Measurements from ENCODE around the gene PIGA. TPM values are rescaled to one million over a fixed set of nuclear protein-coding genes. Genes with fewer than 3 reads are reported as not detected.
"Not testable (repeated sequence)": the region's sequence is repeated elsewhere in the genome, so short reads cannot be mapped to it uniquely, and the experiment has no call there.

Gene PIGA
- total and polyA plus RNA-seq, 4 donors = 11.7 to 72.8 (median 18.8) TPM

- no peak for DNase-seq
- Histone ChIP-seq H3K4me3 (no peak within 1 kb of the TSS), H3K27me3 (ENCODE audit: control insufficient read depth in 3 of 3, insufficient read depth in 3 of 3, low read length in 2 of 3) (peaks cover 0 to 23% (median 11%) of the 10 kb centered on the region in 3 donors), H3K27ac (ENCODE audit: low read depth in 1 of 2, low read length in 1 of 2) (peak within 1 kb of the TSS in 1 of 2 donors; percentile 45), H3K4me1 (ENCODE audit: control insufficient read depth in 5 of 5, insufficient read depth in 5 of 5, low read length in 5 of 5) (peaks cover 0 to 7% (median 0%) of the 10 kb centered on the region in 5 donors), H3K36me3 (ENCODE audit: control insufficient read depth in 4 of 4, insufficient read depth in 4 of 4, low read length in 4 of 4) (no peaks in the 10 kb centered on the region), H3K9ac (ENCODE audit: insufficient read depth in 1 of 2, low read length in 2 of 2) (no peak within 1 kb of the TSS), H3K9me3 (ENCODE audit: control insufficient read depth in 4 of 4, insufficient read depth in 3 of 4, low read length in 3 of 4) (no peaks in the 10 kb centered on the region)
- 70 to 88% methylated on average over 3 of the region's 3 CpGs for WGBS, 2 donors
- ATAC-seq (ENCODE audit: insufficient read depth, low FRiP score) = no peak
- TF ChIP-seq, protein P1, sequence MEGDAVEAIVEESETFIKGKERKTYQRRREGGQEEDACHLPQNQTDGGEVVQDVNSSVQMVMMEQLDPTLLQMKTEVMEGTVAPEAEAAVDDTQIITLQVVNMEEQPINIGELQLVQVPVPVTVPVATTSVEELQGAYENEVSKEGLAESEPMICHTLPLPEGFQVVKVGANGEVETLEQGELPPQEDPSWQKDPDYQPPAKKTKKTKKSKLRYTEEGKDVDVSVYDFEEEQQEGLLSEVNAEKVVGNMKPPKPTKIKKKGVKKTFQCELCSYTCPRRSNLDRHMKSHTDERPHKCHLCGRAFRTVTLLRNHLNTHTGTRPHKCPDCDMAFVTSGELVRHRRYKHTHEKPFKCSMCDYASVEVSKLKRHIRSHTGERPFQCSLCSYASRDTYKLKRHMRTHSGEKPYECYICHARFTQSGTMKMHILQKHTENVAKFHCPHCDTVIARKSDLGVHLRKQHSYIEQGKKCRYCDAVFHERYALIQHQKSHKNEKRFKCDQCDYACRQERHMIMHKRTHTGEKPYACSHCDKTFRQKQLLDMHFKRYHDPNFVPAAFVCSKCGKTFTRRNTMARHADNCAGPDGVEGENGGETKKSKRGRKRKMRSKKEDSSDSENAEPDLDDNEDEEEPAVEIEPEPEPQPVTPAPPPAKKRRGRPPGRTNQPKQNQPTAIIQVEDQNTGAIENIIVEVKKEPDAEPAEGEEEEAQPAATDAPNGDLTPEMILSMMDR (IDR thresholded peaks at IDR 0.05; ENCODE audit: control extremely low read depth, extremely low read depth) = no peak
Observed at GRCh38 chrX:15315509-15315908, 19.8 kb downstream of the PIGA start, which contains the start of gene ASB11. ASB11 (minus strand) TSS chrX:15315640; CDS start chrX:15315605, 35 bp downstream.

- DNase-seq (no peak), ATAC-seq (ENCODE audit: insufficient read depth, low FRiP score) (no peak)
- peaks cover 0 to 7% (median 0%) of the 10 kb centered on the region in 5 donors for H3K4me1 ChIP-seq (ENCODE audit: control insufficient read depth in 5 of 5, insufficient read depth in 5 of 5, low read length in 5 of 5)
- peak overlapping the region in 1 of 2 donors; percentile 45 for H3K27ac ChIP-seq (ENCODE audit: low read depth in 1 of 2, low read length in 1 of 2)
- no peaks in the 10 kb centered on the region for H3K9me3 ChIP-seq (ENCODE audit: control insufficient read depth in 4 of 4, insufficient read depth in 3 of 4, low read length in 3 of 4)
- TF ChIP-seq, protein P1 (IDR thresholded peaks at IDR 0.05; ENCODE audit: control extremely low read depth, extremely low read depth) = no peak
- peaks cover 0 to 20% (median 11%) of the 10 kb centered on the region in 3 donors for H3K27me3 ChIP-seq (ENCODE audit: control insufficient read depth in 3 of 3, insufficient read depth in 3 of 3, low read length in 2 of 3)
- WGBS, 2 donors = 42 to 75% methylated on average over 2 of the region's 2 CpGs
- H3K9ac ChIP-seq (ENCODE audit: insufficient read depth in 1 of 2, low read length in 2 of 2) = no peak overlapping the region
- H3K4me3 ChIP-seq = no peak overlapping the region
- no peaks in the 10 kb centered on the region for H3K36me3 ChIP-seq (ENCODE audit: control insufficient read depth in 4 of 4, insufficient read depth in 4 of 4, low read length in 4 of 4)
Observed at GRCh38 chrX:15314472-15314871, 20.9 kb downstream of the PIGA start.

- Histone ChIP-seq H3K36me3 (ENCODE audit: control insufficient read depth in 4 of 4, insufficient read depth in 4 of 4, low read length in 4 of 4) (no peaks in the 10 kb centered on the region), H3K9me3 (ENCODE audit: control insufficient read depth in 4 of 4, insufficient read depth in 3 of 4, low read length in 3 of 4) (peaks cover 0 to 2% (median 0%) of the 10 kb centered on the region in 4 donors), H3K27me3 (ENCODE audit: control insufficient read depth in 3 of 3, insufficient read depth in 3 of 3, low read length in 2 of 3) (peaks cover 0 to 23% (median 18%) of the 10 kb centered on the region in 3 donors), H3K4me1 (ENCODE audit: control insufficient read depth in 5 of 5, insufficient read depth in 5 of 5, low read length in 5 of 5) (peaks cover 0 to 7% (median 0%) of the 10 kb centered on the region in 5 donors), H3K9ac (ENCODE audit: insufficient read depth in 1 of 2, low read length in 2 of 2) (no peak overlapping the region), H3K27ac (ENCODE audit: low read depth in 1 of 2, low read length in 1 of 2) (peak overlapping the region in 1 of 2 donors; percentile 79), H3K4me3 (no peak overlapping the region)
- TF ChIP-seq, protein P1 (IDR thresholded peaks at IDR 0.05; ENCODE audit: control extremely low read depth, extremely low read depth) = no peak
- DNase-seq (no peak), ATAC-seq (ENCODE audit: insufficient read depth, low FRiP score) (no peak)
- 82 to 93% methylated on average over 3 of the region's 3 CpGs for WGBS, 2 donors
Observed at GRCh38 chrX:15311119-15311518, 24.2 kb downstream of the PIGA start.

DNA sequence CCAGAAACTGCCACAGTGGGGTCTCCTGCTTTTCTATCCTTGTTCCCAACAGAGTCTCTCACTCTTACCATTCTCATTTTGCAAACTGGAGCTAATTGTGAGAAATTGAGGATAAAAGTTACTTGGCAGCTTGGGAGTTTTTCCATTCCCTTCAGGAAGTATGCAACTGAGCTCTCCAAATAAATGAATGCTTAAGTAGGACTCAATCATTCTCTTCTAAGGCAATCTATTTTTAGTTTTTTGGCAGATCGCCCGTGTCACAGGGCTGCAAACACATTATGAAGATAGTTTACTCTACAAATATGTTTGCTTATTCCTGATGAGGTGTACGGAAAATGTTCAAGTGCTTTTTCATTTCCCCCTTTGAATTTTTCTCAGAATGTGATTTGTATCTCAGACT lies 25.2 kb downstream of the PIGA start:
- peak overlapping the region in 1 of 2 donors; percentile 74 for H3K27ac ChIP-seq (ENCODE audit: low read depth in 1 of 2, low read length in 1 of 2)

DNA sequence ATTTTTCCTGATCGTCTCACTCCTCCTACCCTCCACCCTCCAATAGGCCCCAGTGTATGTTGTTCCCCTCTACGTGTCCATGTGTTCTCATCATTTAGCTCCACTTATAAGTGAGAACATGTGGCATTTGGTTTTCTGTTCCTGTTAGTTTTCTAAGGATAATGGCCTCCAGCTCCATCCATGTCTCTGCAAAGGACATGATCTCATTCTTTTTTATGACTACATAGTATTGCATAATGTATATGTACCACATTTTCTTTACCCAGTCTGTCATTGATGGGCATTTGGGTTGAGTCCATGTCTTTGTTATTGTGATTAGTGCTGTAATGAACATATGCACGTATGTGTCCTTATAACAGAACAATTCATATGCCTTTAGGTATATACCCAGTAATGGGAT lies 29.4 kb downstream of the PIGA start:
- WGBS, 2 donors = 78 to 96% methylated on average over 3 of the region's 3 CpGs
- not testable (repeated sequence) for DNase-seq; ATAC-seq (ENCODE audit: insufficient read depth, low FRiP score); H3K9ac ChIP-seq (ENCODE audit: insufficient read depth in 1 of 2, low read length in 2 of 2); H3K4me3 ChIP-seq; H3K4me1 ChIP-seq (ENCODE audit: control insufficient read depth in 5 of 5, insufficient read depth in 5 of 5, low read length in 5 of 5); H3K9me3 ChIP-seq (ENCODE audit: control insufficient read depth in 4 of 4, insufficient read depth in 3 of 4, low read length in 3 of 4); H3K36me3 ChIP-seq (ENCODE audit: control insufficient read depth in 4 of 4, insufficient read depth in 4 of 4, low read length in 4 of 4)
- peaks cover 0 to 36% (median 12%) of the 10 kb centered on the region in 3 donors for H3K27me3 ChIP-seq (ENCODE audit: control insufficient read depth in 3 of 3, insufficient read depth in 3 of 3, low read length in 2 of 3)
- H3K27ac ChIP-seq (ENCODE audit: low read depth in 1 of 2, low read length in 1 of 2) = peak overlapping the region in 1 of 2 donors; percentile 33

More for the DNA sequence above, 25.2 kb downstream of the PIGA start:
- Histone ChIP-seq H3K4me1 (ENCODE audit: control insufficient read depth in 5 of 5, insufficient read depth in 5 of 5, low read length in 5 of 5) (peaks cover 0 to 7% (median 0%) of the 10 kb centered on the region in 5 donors), H3K36me3 (ENCODE audit: control insufficient read depth in 4 of 4, insufficient read depth in 4 of 4, low read length in 4 of 4) (no peaks in the 10 kb centered on the region), H3K27me3 (ENCODE audit: control insufficient read depth in 3 of 3, insufficient read depth in 3 of 3, low read length in 2 of 3) (peaks cover 0 to 21% (median 20%) of the 10 kb centered on the region in 3 donors), H3K9ac (ENCODE audit: insufficient read depth in 1 of 2, low read length in 2 of 2) (no peak overlapping the region), H3K9me3 (ENCODE audit: control insufficient read depth in 4 of 4, insufficient read depth in 3 of 4, low read length in 3 of 4) (peaks cover 0 to 2% (median 0%) of the 10 kb centered on the region in 4 donors), H3K4me3 (no peak overlapping the region)
- WGBS, 2 donors = 28 to 48% methylated on average over 3 of the region's 3 CpGs
- TF ChIP-seq, protein P1 (IDR thresholded peaks at IDR 0.05; ENCODE audit: control extremely low read depth, extremely low read depth) = no peak
- peak; percentile 82 to 98 (median 97) for DNase-seq
- ATAC-seq (ENCODE audit: insufficient read depth, low FRiP score) = peak; percentile 58
